Gastrocnemius medialis (tissue), 4 donors: Measurements from ENCODE around the gene VIPR2.

ENCODE experiments used
- POLR2A ChIP-seq, 2 donors: fragments of 450-650 bp; IDR thresholded peaks; one replicate each; pipeline ENCODE4 v1.6.1; 2017; ENCODE audit warnings: antibody characterized with exemption in 2 of 2, mild to moderate bottlenecking in 2 of 2, moderate library complexity in 2 of 2
- TF ChIP-seq, protein P1 (sequence below), 5 experiments: fragments of 450-650 bp in 3 of 5; fragments of 200-600 bp in 2 of 5; sonication (generic) in 2 of 5; IDR thresholded peaks in 4 of 5; conservative IDR thresholded peaks in 1 of 5; 1 replicate in 4 of 5; 2 replicates in 1 of 5; pipeline ENCODE4 v1.5.1; 2016 to 2019; ENCODE audit warnings: antibody characterized with exemption in 5 of 5, mild to moderate bottlenecking in 3 of 5, moderate library complexity in 3 of 5

DNA sequence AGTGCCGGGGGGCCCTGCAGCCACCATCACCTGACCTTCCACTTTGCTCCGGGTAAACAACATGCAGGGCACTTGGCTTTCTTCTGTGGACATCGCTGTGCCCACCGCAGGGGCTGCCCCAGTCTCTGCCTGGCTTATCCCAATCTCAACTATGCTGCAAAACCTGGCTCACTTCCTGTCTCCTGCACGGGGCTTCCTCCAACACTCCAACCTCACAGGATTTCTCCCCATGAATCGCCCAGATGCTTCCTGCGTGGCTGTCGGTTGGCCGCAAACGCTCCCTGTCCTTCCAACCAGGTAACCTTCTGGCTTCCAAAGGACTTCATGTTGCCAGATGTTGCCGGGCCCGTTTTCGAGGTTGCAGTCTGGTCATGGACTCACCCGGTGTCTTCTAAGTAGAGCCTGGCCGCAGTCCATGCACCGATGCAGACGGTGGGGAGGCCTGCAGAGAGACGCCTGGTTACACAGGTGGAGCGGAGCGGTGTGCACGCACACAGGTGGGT, 109.0 kb downstream of the VIPR2 start:
- TF ChIP-seq, protein P1, sequence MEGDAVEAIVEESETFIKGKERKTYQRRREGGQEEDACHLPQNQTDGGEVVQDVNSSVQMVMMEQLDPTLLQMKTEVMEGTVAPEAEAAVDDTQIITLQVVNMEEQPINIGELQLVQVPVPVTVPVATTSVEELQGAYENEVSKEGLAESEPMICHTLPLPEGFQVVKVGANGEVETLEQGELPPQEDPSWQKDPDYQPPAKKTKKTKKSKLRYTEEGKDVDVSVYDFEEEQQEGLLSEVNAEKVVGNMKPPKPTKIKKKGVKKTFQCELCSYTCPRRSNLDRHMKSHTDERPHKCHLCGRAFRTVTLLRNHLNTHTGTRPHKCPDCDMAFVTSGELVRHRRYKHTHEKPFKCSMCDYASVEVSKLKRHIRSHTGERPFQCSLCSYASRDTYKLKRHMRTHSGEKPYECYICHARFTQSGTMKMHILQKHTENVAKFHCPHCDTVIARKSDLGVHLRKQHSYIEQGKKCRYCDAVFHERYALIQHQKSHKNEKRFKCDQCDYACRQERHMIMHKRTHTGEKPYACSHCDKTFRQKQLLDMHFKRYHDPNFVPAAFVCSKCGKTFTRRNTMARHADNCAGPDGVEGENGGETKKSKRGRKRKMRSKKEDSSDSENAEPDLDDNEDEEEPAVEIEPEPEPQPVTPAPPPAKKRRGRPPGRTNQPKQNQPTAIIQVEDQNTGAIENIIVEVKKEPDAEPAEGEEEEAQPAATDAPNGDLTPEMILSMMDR (IDR thresholded peaks at IDR 0.05 in 4 of 5, conservative IDR thresholded peaks at IDR 0.05 in 1 of 5), result no peak
- no peak for TF ChIP-seq POLR2A (IDR thresholded peaks at IDR 0.05)
